Fibroblast of skin of back (primary cell): ENCODE data around the gene PRMT1.

Experiments
- DNase-seq: peaks from one replicate; pipeline ENCODE4 v3.0.0-alpha.2; 2013

The PRMT1 gene

DNA sequence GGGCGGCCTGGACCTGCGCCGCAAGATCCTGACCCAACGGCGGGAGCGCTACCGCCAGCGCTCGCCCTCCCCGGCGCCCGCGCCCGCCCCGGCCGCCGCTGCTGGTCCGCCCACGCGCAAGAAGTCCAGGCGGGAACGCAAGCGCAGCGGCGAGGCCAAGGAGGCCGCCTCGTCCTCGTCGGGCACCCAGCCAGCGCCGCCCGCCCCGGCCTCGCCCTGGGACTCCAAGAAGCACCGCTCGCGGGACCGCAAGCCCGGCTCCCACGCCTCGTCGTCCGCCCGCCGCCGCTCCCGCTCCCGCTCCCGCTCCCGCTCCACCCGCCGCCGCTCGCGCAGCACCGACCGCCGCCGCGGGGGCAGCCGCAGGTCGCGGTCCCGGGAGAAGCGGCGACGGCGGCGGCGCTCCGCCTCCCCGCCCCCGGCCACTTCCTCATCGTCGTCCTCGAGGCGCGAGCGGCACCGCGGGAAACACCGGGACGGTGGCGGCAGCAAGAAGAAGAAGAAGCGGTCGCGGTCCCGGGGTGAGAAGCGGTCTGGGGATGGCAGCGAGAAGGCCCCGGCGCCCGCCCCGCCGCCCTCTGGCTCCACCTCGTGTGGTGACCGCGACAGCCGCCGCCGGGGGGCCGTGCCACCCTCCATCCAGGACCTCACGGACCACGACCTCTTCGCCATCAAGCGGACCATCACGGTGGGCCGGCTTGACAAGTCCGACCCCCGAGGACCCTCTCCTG is 25.1 kb upstream of the PRMT1 start:
- no peak for DNase-seq

DNA sequence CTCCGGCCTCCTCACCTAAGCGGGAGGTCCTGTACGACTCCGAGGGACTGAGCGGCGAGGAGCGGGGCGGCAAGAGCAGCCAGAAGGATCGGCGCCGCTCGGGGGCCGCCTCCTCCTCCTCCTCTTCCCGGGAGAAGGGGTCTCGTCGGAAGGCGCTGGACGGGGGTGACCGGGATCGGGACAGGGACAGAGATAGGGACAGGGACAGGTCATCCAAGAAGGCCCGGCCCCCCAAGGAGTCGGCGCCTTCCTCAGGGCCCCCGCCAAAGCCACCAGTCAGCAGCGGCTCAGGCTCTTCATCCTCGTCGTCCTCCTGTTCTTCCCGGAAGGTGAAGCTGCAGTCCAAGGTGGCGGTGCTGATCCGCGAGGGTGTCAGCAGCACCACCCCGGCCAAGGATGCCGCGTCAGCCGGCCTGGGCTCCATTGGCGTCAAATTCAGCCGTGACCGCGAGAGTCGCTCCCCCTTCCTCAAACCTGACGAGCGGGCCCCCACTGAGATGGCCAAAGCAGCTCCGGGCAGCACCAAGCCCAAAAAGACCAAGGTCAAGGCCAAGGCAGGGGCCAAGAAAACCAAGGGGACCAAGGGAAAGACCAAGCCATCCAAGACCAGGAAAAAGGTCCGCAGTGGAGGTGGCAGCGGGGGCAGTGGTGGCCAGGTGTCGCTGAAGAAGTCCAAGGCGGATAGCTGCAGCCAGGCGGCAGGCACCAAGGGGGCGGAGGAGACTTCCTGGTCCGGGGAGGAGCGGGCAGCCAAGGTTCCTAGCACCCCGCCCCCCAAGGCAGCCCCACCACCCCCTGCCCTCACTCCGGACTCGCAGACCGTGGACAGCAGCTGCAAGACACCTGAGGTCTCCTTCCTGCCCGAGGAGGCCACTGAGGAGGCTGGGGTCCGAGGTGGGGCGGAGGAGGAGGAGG is 24.3 kb upstream of the PRMT1 start:
- no peak for DNase-seq

DNA sequence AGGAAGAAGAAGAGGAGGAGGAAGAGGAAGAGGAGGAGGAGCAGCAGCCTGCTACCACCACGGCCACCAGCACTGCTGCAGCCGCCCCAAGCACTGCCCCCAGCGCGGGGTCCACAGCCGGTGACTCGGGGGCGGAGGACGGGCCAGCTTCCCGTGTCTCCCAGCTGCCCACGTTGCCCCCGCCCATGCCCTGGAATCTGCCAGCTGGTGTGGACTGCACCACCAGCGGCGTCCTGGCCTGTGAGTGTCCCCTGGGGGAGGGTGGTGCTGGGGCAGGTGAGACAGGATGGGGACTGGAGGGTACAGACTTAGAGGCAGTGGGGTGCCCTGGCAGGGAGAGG is 23.6 kb upstream of the PRMT1 start:
- no peak for DNase-seq

DNA sequence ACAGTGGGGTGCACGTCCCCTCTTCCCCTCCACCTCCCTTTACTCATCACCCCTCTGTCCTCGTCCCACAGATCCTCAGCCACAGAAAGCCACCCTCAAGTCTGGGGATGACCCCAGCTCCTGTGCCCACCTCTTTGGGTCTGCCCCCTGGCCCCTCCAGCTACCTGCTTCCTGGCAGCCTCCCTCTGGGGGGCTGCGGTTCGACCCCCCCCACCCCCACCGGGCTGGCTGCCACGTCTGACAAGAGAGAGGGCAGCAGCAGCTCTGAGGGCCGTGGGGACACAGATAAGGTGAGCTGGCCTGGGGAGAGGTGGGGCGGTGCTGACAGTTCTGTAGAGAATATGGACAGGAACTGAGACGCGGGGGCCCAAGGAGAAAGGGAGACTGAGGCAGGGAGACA is 22.5 kb upstream of the PRMT1 start:
- DNase-seq: no peak

DNA sequence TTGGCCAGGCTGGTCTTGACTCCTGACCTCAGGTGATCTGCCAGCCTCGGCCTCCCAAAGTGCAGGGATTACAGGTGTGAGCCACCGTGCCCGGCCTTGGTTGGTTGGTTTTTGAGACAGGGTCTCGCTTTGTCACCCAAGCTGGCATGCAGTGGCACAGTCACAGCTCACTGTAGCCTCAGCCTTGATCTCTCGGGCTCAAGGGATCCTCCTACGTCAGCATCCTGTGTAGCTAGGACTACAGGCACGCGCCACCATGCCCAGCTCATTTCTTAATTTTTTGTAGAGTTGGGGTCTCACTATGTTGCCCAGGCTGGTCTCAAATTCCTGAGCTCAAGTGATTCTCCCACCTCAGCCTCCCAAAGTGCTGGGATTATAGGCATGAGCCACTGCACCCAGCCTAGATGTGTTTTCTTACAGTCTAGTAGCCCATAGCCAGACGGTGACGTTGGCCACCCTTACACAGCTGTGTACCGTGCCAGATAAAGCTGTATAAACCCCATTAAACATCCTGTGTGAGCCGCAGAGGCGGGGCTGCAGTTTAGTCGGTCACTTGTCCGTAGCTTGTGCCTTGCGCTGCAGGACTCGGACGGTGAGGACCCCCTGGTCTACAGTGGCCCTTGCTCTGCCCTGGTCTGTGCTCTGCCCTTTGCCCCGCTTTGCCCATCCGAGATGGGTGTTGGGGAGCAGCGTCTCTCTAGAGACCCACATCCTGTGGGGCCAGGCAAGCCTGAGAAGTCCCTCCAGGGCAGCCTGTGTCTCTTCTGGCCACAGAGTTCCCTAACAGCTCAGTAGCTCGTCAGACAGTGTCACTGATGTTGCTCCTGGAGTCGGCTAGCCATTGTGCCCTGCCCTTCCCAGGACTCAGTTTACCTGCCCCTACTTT is 21.3 kb upstream of the PRMT1 start:
- no peak for DNase-seq

DNA sequence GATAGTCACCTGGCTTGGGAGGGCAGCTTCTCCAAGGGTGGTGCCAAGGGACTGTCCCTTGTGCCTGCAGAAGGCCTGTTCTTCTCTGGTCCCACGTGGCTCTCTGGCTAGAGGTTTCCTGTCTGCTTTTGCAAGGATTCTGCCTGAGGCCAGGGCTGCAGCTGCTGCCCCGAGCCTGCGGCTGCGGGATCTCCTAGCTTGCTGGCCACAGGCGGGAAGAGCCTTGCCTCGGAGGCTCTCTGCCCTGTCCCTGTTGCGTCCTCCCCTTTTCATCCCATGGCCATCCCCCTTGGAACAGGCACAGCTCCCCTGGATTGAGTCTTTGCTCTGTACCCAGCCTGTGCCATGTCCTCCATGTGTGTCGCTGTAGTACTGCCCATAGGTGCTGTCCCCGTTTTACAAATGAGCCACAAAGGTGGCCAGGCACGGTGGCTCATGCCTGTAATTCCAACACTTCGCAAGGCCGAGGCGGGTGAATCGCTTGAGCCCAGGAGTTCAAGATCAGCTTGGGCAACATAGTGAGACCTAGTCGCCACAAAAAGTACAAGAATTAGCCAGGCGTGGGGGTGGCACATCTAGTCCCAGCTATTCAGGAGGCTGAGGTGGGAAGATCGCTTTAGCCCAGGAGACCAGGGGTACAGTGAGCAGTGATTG is 20.5 kb upstream of the PRMT1 start:
- DNase-seq: no peak

DNA sequence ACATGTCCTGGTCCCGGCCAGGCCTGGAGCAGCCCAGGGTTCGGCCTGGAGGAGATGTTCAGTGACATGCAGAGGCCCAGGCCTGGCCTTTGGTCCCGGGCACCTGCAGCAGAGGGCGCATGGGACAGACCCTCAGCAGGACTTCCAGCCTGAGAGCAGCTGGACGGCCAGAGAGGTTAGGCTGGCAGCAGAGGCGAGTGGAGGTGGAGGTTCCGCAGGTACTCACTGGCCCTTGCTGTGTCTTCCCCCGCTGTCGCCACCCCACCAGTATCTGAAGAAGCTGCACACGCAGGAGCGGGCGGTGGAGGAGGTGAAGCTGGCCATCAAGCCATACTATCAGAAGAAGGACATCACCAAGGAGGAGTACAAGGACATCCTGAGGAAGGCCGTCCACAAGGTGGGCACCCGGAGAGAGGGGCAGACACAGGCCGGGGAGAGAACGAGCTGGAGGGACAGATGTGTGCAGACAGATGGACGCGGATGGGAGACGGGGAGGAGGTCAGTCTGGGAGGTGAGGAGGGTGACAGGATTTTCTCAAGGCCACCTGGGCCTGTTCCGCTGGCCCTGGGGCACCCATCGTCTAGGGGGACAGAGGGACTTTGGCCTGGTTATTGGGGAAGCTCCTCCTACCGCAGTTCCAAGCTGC is 19.5 kb upstream of the PRMT1 start:
- no peak for DNase-seq

DNA sequence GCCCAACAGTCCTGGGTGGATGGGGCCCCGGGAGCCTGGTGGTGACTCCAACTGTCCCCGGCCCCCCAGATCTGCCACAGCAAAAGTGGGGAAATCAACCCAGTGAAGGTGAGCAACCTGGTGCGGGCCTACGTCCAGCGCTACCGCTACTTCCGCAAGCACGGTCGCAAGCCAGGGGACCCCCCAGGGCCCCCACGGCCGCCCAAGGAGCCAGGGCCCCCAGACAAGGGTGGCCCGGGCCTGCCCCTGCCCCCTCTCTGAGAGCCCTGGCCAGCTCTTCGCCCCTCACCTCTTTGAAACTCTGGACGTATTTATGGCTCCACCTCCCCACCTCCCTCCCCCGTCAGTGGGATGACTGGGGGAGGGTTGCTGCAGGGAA is 18.9 kb upstream of the PRMT1 start:
- no peak for DNase-seq

DNA sequence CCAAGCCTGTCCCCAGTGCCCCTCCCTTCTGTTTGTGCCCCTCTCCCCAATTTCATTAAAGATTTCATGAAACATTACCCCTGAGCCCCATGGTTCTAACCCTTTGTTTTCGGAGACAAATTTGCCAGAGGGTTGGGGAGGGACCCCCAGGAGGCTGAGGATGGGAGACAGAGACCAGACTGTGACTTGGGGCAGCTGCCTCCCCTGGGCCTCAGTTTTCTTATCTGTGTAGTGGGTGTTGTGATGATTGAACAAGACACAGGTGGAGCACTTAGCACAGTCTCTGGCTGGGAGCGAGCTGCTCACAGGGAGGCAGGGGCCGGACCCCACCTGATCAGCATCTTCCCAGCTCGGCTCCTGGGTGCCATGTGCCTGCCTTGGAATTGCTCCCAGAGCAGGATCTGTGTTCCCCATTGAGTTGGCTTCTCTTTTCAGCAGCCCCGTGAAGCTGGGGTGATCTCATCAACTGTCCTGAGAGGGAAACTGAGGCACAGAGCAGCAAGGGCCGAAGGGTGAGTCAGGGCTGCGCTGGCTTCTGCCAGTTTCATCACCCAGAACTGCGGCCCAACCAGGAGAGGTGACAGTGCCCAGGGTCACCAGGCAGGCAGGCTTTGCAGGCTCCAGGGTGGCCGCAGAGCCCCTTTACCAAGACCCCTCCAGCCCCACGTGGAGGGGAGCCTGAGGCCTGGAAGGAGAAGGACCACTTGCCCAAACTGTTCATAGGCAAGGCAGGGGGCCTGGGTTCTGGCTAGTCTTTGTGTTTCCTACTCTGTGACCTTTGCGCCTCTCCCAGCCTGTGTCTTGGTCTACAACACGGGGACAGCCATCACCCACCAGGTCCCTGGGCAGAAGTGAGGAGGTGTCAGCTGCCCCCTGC is 18.3 kb upstream of the PRMT1 start:
- no peak for DNase-seq

DNA sequence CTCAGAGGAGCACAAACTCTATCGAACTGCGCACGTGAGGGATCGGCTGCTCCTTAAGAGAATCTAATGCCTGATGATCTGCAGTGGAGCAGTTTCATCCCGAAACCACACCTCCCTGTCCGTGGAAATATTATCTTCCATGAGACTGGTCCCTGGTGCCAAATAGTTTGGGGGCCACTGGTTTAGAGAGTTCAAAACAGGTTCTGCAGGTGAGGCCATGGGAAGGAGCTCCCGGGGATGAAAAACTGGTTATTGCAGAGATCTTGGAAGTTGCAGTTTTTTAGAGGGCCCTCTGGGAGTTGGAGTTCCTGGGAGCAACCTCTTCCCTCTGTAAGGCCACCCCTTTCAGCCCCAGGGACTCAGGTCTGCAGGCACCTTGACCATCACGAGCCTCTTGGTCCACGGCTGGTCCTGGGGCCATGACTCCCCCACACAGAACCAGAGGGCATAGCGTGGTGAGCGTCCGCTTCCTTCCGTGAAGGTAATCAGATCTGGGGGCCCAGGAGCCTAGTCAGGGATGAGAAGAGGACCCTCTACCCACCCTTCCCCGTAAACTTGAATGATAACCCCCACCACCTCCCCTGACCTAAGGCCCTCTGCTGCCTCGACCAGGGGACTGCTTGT is 16.6 kb upstream of the PRMT1 start:
- DNase-seq: no peak

DNA sequence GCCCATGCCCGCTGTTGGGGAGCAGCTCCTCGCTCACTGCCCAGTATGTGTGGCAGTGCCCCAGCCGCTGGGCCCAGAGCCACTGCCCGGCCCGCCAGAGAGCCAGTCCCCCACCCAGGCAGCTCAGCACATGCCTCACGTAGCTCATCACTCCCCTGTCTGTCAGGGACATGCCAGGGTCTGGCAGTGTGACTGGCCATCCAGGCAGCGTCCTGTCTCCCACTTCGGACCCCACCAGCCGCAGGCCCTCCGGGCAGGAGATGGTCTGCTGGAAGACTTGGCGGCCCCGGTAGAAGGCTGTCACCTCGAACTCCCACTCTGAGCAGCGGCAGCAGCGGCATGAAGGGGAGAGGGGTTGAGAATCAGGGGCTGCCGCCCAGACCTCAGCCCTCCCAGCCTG is 15.1 kb upstream of the PRMT1 start:
- DNase-seq: no peak

DNA sequence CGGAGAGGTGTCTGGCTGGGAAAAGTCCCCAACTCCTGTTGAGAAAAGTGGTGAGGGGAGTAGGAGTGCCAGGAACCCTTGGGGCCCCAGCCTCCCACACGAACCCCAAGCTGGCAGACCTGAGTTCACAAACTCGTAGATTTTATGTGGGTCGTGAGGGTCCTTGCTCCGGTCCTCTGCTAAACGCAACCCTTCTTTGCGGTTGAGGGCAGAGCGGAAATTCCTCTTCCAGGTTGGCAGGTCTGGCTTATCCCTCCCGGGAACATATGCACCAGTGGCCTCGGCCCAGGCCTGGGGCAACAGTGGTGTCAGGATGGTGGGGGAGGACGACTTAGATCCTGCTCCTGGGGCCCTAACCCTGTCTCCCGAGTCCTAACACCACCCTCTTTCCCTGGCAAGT is 13.8 kb upstream of the PRMT1 start:
- DNase-seq: no peak

DNA sequence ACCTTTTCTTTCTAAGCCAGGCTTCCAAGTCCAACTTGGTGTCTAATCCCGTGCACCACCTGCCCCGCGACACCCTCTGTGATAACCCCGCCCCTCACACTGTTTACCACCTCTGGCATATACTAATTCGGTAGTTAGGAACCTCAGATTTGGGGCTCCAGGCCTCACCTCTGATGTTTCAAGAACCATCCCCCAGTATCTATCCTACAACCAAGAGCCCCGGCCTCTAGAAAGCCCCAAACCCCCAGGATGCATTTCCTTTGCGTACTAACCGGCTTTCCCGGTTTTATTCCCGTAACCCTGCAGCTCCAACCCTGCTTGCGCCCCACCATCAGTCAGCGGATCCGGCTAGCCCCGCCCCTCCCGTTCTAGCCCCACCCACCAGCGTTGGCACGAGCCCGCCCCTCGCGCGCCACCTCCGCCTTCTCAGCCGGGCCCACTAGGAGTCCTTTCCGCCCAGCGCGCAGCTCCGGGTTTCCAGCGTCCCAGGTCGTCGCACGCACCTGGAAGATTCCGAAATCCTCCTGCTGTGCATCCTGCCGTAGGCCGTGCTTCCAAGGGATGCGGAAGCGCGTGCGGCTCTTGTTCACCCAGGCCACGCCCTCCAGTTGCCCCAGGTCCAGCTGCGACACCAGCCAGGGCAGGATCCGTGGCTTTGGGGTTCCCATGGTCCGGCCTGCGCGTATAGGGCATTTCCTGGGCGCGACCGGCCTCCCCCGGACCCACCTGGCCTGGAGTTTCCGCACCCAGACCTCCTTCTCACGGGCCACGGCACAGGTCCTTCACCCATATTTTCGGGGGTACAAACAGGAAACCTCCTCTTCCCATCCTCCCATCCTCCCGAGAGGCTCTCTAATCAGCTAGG is 12.7 kb upstream of the PRMT1 start:
- DNase-seq: peak; percentile 73

DNA sequence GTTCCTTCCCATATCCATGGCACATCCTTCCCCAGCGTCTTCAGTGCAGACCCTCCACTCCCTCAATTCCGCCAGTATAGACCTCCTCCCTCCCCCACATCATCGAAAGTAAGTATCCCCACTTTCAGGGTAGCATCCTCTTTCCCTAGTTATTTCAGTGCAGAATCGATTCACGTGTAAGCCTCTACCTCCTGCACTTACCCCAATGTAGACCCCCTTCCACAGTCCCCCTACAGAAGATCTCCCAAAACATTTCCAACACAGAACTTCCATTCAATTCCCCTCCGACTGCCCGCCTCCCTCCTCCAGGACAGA is 12.1 kb upstream of the PRMT1 start:
- DNase-seq: no peak

DNA sequence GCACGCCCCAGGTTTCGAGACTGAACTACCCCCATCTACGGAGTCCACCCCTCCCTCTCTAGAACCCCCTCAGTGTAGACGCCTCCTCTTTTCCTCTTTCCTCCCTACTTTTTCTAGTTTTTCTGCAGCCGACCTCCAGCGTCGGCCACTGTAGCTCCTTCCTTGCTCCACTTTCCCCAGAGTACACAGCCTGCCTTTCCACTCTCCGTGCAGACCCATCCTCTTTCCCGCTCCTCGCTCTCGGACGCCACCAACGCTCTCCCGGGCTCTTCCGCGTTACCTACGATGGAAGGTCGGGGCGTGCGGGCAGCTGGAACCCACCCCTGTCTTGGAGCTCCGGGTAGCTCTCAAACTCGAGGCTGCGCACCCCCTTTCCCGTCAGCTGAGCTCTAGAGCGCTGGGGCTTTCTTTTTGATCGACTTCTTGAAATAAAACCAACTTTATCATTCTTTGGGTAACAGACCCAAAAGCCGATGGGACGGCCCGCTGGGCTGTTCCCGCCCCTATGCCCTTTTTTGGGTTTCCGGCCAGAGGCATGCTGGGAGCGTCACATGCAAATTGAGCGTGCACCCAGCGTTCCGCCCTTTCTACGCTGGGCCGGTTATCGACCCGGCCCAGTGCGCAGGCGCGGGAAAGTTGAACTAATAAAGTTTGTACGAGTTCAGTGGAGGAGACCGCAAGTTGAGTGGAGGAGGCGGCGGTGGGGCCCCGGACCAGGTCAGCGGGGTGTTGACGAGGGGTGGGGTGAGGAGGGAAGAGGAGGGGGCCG is 11.5 kb upstream of the PRMT1 start, which contains the start of the genes BCL2L12 and IRF3:
BCL2L12 (plus strand) TSS at position 583 of the 769 bp plus-strand sequence. CDS start 760 bp downstream, outside the sequence.
IRF3 (minus strand) TSS at position 507 of the 769 bp plus-strand sequence. CDS start 1,019 bp downstream, outside the sequence.
- DNase-seq: peak; percentile 95

DNA sequence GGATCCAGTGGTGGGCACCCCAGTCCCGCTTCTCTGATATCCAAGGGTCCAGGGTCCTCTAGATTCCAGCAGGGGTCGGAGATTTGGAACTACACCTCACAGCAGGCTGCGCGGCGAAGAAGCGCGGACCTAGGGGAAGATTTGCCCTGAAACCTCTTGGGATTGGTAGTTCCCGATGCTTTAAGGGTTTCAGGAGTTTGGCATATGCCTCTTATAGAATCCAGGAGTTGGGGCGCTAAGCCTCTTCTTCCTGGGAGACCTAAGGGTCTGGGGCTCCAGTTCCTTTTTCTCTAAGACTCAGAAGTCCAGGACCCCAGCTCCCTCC is 11.0 kb upstream of the PRMT1 start:
- no peak for DNase-seq

DNA sequence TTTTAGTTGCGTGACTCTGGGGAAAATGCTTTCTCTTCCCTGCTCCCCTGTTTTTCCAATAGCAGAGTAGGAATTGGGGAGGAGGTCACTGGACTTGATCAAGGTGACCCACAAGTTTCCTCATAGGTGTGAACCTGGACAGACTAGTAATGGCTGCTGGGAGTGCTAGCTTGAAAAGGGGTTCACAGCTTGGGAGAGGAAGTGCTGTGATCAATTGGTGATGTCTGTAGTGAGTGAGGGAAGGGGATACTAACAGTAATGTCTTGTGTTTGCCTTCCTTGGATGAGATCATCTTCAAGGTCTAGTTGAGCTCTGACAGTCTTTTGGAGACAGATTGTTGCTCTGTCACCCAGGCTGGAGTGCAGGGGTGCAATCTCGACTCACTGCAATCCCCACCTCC is 9.6 kb upstream of the PRMT1 start:
- DNase-seq: no peak

DNA sequence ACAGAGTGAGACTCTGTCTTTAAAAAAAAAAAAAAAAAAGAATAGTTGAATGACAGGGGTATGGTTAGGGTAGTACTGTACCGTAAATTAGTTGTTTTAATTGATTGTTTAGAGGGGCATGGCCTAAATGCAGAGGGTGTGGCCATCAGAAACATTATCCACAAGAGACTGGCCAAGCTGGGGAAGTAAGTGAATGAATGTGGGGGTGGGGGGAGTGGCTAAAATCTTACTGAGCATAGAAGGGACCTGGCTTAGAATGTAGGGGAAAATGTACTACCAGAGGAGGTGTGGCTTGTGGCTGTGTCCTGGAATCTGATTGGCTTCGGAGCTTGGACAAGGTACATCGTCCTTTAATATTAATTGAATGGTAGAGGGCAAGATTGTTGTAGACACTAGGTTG is 7.6 kb upstream of the PRMT1 start:
- no peak for DNase-seq
